ENCODE measurements around the gene SPATA2.

Gene SPATA2

GRCh38 chr20:49859011-49859410 lies 56.3 kb downstream of the SPATA2 start:
- DNase-seq (ENCODE audit: low read depth in 2 of 2), result no peak

GRCh38 chr20:49858076-49858585 lies 57.2 kb downstream of the SPATA2 start:
- DNase-seq (ENCODE audit: low read depth in 2 of 2), result no peak

GRCh38 chr20:49856904-49857303 lies 58.4 kb downstream of the SPATA2 start:
- DNase-seq (ENCODE audit: low read depth in 2 of 2), result no peak

- no peak for DNase-seq (ENCODE audit: low read depth in 2 of 2)
Measured at GRCh38 chr20:49854190-49854875, 61.0 kb downstream of the SPATA2 start.

- DNase-seq (ENCODE audit: low read depth in 2 of 2), result no peak
Measured at GRCh38 chr20:49853640-49854039, 61.7 kb downstream of the SPATA2 start.
